GM10248 (cell line): ENCODE data around the gene ZNF606.

ENCODE experiments used
- CTCF ChIA-PET: fragments of 300-600 bp; sonication (Branson Sonifier 250); formaldehyde crosslinking; extraction: SDS; loops from one replicate; lab custom pipeline; 2021; ENCODE audit warnings: antibody characterized with exemption; lab: Yijun Ruan, JAX
- POLR2A ChIA-PET: fragments of 350-650 bp; sonication (Branson Sonifier 250); formaldehyde crosslinking; extraction: SDS; loops from one replicate; lab custom pipeline; 2020; ENCODE audit warnings: antibody characterized with exemption; lab: Yijun Ruan, JAX
- DNase-seq: peaks from one replicate; pipeline ENCODE4 v3.0.0; 2012; ENCODE audit errors: extremely low spot score
- CTCF ChIP-seq: IDR thresholded peaks from 2 replicates; pipeline ENCODE4 v1.5.1; 2012; ENCODE audit warnings: mild to moderate bottlenecking, low read depth; ENCODE audit errors: extremely low read depth, missing control alignments, control extremely low read depth

ZNF606 gene

GRCh38 chr19:58044391-58044790 lies 41.8 kb upstream of the ZNF606 start:
- no peak for TF ChIP-seq CTCF
- DNase-seq: no peak
- ChIA-PET CTCF (no interaction called here), POLR2A (no interaction called here)

DNA sequence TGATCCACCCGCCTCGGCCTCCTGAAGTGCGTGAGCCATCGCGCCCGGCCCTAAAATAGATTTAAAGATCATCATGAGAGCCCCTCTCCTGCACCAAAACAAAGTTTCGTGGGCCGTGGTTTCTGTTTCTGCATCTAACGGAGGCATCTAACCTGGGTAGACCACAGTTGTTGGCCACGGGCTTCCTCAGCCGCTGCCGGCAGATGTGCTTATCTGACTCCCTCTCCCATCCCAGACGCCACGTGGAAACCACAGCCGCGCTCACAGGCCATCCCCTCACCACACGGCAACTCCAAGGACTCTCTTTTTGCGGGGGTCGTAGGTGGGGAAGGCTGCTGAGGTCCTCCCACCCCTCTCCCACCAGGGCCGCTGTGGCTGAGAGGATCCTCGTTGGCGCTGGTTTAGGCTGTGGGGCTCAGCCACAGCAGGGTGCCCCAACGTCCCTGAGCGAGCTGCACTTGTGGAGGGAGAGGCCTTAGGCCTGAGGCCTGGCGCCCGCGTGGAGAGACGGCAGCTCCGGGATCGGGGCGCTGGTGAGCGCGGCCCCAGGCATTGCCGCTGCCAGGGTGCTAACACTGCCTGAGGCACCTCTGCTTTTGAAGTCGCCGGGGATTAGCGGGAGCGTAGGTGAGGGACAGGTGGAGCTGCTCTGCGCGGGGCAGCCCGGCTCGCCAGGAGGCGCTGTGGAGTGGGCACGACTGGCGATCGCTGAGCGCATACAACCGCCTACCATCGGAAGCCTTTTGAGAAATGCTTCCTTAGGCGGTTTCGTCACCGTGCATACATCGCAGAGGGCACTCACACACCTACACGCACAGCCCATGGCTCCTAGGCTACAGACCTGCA lies 40.1 kb upstream of the ZNF606 start:
- TF ChIP-seq CTCF: no peak
- CTCF ChIA-PET: no interaction called here
- POLR2A ChIA-PET: no interaction called here
- no peak for DNase-seq

- no peak for TF ChIP-seq CTCF
- CTCF ChIA-PET: no interaction called here
- no peak for DNase-seq
- POLR2A ChIA-PET: no interaction called here
These were observed 38.3 kb upstream of the ZNF606 start for GRCh38 chr19:58040751-58041525.

DNA sequence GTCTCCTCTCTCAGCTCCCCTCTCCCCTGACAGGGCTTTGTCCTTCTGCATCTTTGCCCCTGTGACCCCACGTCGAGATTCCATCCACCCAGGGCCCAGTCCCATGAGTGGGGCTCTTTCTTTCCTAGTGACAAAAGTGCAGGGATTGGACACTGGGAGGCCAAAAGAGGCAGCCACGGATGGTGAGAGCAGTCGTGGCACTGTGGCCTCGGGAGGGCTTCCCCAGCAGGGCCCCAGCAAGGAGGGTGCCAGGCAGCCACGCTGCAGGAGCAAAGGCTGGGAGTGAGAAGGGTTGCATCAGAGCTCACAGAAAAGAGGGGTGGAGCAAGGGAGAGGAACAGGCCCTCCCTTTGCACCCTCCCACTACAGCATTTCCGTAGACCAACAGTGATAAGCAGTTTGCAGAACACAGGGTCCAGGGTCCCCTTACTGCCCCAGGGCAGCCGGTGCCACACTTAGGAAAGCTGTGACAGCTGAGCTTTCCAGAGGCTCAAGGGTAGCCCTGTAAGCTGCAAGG lies 36.1 kb upstream of the ZNF606 start:
- POLR2A ChIA-PET: no interaction called here
- TF ChIP-seq CTCF: no peak
- CTCF ChIA-PET: no interaction called here
- DNase-seq: no peak

DNA sequence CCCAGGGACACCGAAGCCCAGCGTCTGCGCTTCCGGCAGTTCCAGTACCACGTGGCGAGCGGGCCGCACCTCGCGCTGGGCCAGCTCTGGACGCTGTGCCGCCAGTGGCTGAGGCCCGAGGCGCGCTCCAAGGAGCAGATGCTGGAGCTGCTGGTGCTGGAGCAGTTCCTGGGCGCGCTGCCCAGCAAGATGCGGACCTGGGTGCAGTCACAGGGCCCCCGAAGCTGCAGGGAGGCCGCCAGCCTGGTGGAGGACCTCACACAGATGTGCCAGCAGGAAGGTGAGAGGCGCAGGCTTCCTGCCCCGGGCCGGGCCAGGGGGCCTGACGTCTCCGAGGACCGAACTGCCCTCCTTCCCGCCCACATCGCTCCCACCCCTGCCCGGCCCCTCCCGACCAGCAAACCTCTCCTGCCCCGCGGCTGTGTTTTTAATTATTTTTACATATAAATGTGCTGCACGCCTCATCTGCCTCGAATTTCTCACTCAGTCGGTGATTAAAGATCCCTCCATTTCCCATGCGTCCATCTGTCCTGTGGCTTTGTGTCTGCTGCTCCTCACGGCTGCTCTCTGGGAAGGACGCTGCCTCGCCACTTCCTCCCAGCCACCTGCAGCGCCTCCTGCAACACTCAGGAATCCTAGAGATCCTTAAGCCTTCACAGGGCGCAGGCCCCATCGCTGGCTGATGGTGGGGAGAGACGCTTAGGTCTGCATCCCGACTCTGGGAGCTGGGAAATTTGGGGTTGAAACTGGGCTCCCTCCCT lies 35.5 kb upstream of the ZNF606 start:
- no peak for DNase-seq
- POLR2A ChIA-PET: no interaction called here
- CTCF ChIA-PET: no interaction called here
- TF ChIP-seq CTCF: no peak

GRCh38 chr19:58035863-58036262 lies 33.2 kb upstream of the ZNF606 start:
- no peak for TF ChIP-seq CTCF
- ChIA-PET POLR2A (no interaction called here), CTCF (no interaction called here)
- no peak for DNase-seq
